Effector memory CD8-positive, alpha-beta T cell (primary cell): ENCODE data around the gene TMOD4.
A peak's percentile ranks its signal among the peaks of the same experiment; 100 is the strongest.
"Not testable (repeated sequence)": the region's sequence is repeated elsewhere in the genome, so short reads cannot be mapped to it uniquely, and the experiment has no call there.

Source experiments
- ATAC-seq: fragments of 150-1000 bp; cut with Tn5 transposase; replicated peaks from 2 replicates; pipeline ENCODE4 v1.10.0; 2021; ENCODE audit warnings: mild to moderate bottlenecking, moderate library complexity
- DNase-seq, 3 experiments: peaks; one replicate each; pipeline ENCODE4 v3.0.0; 2021
- H3K27ac Mint-ChIP-seq, 2 donors: one replicate each; pipeline ENCODE4 v1.8.0; 2022; ENCODE audit warnings: mild to moderate bottlenecking in 2 of 2, mixed read lengths in 2 of 2, moderate library complexity in 2 of 2
- H3K27me3 Mint-ChIP-seq, 2 donors: one replicate each; pipeline ENCODE4 v1.8.0; 2022; ENCODE audit warnings: mixed read lengths in 2 of 2
- H3K36me3 Mint-ChIP-seq: one replicate; pipeline ENCODE4 v1.8.0; 2022; ENCODE audit warnings: mild to moderate bottlenecking, moderate library complexity, mixed read lengths; ENCODE audit not compliant: insufficient read depth
- H3K4me1 Mint-ChIP-seq, 2 donors: one replicate each; pipeline ENCODE4 v1.8.0; 2022; ENCODE audit warnings: low read depth in 2 of 2, mixed read lengths in 2 of 2
- H3K4me3 Mint-ChIP-seq, 2 donors: one replicate each; pipeline ENCODE4 v1.8.0; 2022; ENCODE audit warnings: mild to moderate bottlenecking in 2 of 2, mixed read lengths in 2 of 2, moderate library complexity in 2 of 2
- H3K9me3 Mint-ChIP-seq, 2 donors: one replicate each; pipeline ENCODE4 v1.8.0; 2022; ENCODE audit warnings: mixed read lengths in 2 of 2

Gene TMOD4

DNA sequence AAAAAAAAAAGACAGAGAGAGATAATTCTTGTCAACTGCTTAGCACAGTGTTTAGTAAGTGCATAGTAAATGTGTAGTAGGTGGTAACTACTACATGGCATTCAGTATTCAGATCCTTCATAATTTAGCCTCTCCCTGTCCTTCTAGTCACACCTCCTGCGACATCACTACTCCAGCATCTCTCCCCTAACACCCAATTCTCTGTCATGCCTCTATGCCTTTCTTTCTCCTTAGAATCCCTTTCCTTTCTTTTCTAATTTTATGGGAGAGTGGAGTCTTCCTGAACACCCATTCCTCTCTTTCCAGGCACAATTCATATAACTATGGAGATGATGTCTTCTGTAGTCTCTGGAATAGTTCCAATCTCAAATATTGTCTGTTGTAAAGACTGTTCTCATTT is 18.1 kb upstream of the TMOD4 start:
- no peak overlapping the region for H3K4me3 Mint-ChIP-seq
- peaks cover 21% of the 10 kb centered on the region for H3K36me3 Mint-ChIP-seq
- ATAC-seq (no peak), DNase-seq (no peak)
- peaks cover 29 to 33% of the 10 kb centered on the region in 2 donors for H3K4me1 Mint-ChIP-seq
- H3K9me3 Mint-ChIP-seq, result no peaks in the 10 kb centered on the region
- no peaks in the 10 kb centered on the region for H3K27me3 Mint-ChIP-seq
- H3K27ac Mint-ChIP-seq, result no peak overlapping the region

- no peak overlapping the region for H3K27ac Mint-ChIP-seq
- H3K4me1 Mint-ChIP-seq, result peaks cover 29 to 35% of the 10 kb centered on the region in 2 donors
- no peaks in the 10 kb centered on the region for H3K27me3 Mint-ChIP-seq
- no peaks in the 10 kb centered on the region for H3K9me3 Mint-ChIP-seq
- H3K36me3 Mint-ChIP-seq, result peaks cover 15% of the 10 kb centered on the region
- no peak overlapping the region for H3K4me3 Mint-ChIP-seq
- no peak for ATAC-seq
- no peak for DNase-seq
Measured at GRCh38 chr1:151193304-151193703, 17.5 kb upstream of the TMOD4 start.

DNA sequence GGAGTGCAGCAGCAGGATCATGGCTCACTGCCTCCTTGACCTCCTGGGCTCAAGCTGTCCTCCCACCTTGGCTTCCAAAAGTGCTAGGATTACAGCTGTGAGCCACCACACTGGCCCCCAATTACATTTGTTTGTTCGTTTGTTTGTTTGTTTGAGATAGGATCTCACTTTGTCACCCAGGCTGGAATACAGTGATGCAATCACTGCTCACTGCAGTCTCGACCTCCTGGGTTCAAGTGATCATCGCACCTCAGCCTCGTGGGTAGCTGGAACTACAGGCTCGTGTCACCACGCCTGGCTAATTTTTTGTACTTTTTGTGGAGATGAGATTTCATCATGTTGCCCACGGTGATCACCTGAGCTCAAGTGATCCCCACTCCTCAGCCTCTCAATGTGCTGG is 16.3 kb upstream of the TMOD4 start:
- no peaks in the 10 kb centered on the region for H3K27me3 Mint-ChIP-seq
- no peak for ATAC-seq
- H3K27ac Mint-ChIP-seq, result no peak overlapping the region
- H3K36me3 Mint-ChIP-seq, result peaks cover 10% of the 10 kb centered on the region
- H3K4me1 Mint-ChIP-seq, result peaks cover 26 to 33% of the 10 kb centered on the region in 2 donors
- H3K9me3 Mint-ChIP-seq, result no peaks in the 10 kb centered on the region
- H3K4me3 Mint-ChIP-seq, result no peak overlapping the region
- DNase-seq, result no peak

DNA sequence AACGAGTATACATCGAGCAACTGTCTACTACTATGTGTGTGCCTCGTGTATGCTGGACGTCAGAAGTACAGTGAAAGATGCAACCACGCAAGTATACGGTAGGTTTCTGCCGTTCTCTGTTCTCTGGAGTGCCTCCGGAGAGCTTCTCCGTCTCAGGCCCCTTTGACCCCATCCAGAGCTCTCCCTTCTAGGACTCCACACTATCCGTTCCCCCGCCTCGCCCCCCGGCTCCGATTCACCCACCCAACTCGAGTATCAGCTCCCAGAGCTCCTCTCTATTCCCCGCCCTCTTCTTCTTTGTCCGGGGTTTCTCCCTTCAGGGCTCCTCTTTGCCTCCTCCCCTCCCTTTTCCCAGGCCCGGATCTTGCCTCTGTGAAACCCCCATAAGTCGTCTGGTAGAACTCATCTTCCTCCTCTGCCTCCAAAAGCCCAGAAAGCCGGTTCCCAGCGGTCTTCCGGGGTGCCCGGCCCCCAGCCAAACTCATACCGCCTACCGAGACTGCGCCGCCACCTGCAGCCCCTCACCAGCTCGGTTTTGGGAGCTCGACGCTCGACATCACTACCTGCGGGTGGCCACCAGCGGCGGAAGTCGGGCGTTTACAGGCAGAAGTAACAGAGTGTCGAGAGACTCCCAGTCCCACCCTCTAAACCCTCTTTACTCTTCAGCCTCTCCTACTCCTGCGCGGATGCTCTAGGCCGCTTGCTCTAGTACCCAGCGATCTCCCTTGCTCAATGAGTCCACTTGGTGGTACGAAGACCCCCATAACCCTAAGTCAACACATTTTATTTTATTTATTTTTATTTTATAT is 14.1 kb upstream of the TMOD4 start, which contains the start of gene VPS72:
VPS72 (minus strand) TSS at position 561 of the 809 bp plus-strand sequence; CDS start at position 485, 76 bp downstream.
- peak; percentile 73 to 77 (median 74) for DNase-seq
- H3K27me3 Mint-ChIP-seq, result no peaks in the 10 kb centered on the region

GRCh38 chr1:151188667-151189066 is 12.9 kb upstream of the TMOD4 start:
- not testable (repeated sequence) for ATAC-seq, H3K27me3 Mint-ChIP-seq, H3K9me3 Mint-ChIP-seq, DNase-seq
- Mint-ChIP-seq H3K4me3 (peak overlapping the region; percentile 98 to 100), H3K27ac (peak overlapping the region; percentile 97 to 99), H3K36me3 (peaks cover 32% of the 10 kb centered on the region), H3K4me1 (peaks cover 29 to 30% of the 10 kb centered on the region in 2 donors)

More for the DNA sequence above, 14.1 kb upstream of the TMOD4 start, which contains the start of gene VPS72:
- peaks cover 29 to 30% of the 10 kb centered on the region in 2 donors for H3K4me1 Mint-ChIP-seq
- H3K4me3 Mint-ChIP-seq, result peak within 1 kb of the TSS; percentile 98 to 100
- H3K36me3 Mint-ChIP-seq, result peaks cover 20% of the 10 kb centered on the region
- ATAC-seq, result peak; percentile 95
- peak within 1 kb of the TSS; percentile 97 to 99 for H3K27ac Mint-ChIP-seq
- no peaks in the 10 kb centered on the region for H3K9me3 Mint-ChIP-seq

DNA sequence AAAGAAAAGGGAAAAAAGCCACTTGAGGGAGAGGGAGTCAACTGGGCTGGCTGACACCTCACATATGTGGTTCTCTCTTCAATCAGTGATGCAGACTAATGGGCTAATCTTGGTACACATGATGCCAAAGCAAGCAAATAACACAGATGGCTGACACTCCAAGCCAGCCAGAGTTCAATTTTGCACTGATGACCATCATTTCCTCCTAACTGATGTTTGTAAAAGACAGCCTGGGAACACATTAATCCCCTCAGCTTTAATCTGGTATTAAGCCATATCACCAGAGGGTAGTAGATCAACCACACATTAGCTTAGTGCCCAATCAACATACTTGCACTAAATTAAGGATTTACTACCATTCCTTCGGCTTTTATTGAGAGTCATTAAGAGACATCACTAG is 11.4 kb upstream of the TMOD4 start:
- Mint-ChIP-seq H3K27me3 (no peaks in the 10 kb centered on the region), H3K4me1 (peaks cover 29 to 37% of the 10 kb centered on the region in 2 donors), H3K36me3 (peaks cover 47% of the 10 kb centered on the region), H3K27ac (no peak overlapping the region), H3K9me3 (no peaks in the 10 kb centered on the region), H3K4me3 (no peak overlapping the region)
- ATAC-seq (no peak), DNase-seq (no peak)

DNA sequence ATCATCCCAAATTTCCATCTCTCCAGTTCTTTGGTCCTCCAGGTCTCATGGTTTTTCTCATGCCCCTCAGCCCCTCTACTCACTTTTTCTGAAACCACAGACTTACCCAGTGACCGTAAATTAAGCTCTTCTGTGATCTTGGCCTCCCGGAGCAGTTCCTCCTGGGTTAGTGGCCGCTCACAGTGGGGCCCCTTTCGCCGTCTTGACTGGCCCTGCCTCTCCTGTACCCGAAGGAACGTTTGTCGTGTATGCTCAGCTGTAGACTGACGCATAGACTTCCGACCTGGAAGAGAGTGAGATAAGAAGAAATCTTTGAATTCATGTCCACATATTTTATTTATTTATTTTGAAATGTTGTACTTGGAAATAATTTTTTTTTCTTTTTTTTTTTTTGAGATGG is 8.4 kb upstream of the TMOD4 start:
- H3K36me3 Mint-ChIP-seq, result peaks cover 70% of the 10 kb centered on the region
- no peak for DNase-seq
- no peaks in the 10 kb centered on the region for H3K9me3 Mint-ChIP-seq
- no peaks in the 10 kb centered on the region for H3K27me3 Mint-ChIP-seq
- peak overlapping the region in 1 of 2 donors; percentile 2 for H3K27ac Mint-ChIP-seq
- no peak for ATAC-seq
- H3K4me1 Mint-ChIP-seq, result peaks cover 18 to 29% of the 10 kb centered on the region in 2 donors
- no peak overlapping the region for H3K4me3 Mint-ChIP-seq

DNA sequence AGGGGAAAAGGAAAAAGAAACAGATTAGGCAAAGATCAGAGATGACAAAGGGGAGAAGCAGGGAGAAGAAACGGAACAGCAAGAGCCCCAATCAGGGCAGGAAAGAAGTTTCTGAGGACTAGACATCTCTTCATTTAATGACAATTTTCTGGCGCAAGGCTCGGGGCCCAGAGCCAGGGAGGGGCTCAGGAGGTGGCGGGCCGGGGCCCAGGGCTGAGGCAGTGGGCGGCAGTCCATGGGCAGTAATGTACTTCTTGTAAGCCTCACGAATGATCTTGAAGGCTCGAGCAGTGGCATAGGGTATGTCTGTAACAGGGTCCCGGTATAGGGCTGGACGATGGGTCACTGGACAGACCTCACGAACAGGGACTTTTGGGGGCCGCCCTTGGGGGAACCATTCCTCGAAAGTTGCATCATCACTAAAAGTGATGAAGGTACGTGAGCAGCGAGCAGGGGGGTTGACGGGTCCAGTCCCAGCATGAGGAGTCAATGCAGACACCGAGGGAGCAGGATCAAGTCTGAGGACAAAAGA is 799 bp upstream of the TMOD4 start:
- H3K27ac Mint-ChIP-seq, result no peak overlapping the region
- DNase-seq, result no peak
- peaks cover 1 to 11% of the 10 kb centered on the region in 2 donors for H3K4me1 Mint-ChIP-seq
- H3K4me3 Mint-ChIP-seq, result no peak overlapping the region
- ATAC-seq, result no peak
- peaks cover 60% of the 10 kb centered on the region for H3K36me3 Mint-ChIP-seq
- no peaks in the 10 kb centered on the region for H3K9me3 Mint-ChIP-seq
- H3K27me3 Mint-ChIP-seq, result no peaks in the 10 kb centered on the region

- H3K27ac Mint-ChIP-seq, result peak overlapping the region in 1 of 2 donors; percentile 59
- peaks cover 50% of the 10 kb centered on the region for H3K36me3 Mint-ChIP-seq
- H3K4me1 Mint-ChIP-seq, result peaks cover 1 to 7% of the 10 kb centered on the region in 2 donors
- no peak for ATAC-seq
- no peaks in the 10 kb centered on the region for H3K27me3 Mint-ChIP-seq
- H3K4me3 Mint-ChIP-seq, result no peak overlapping the region
- DNase-seq, result no peak
- H3K9me3 Mint-ChIP-seq, result no peaks in the 10 kb centered on the region
Measured at GRCh38 chr1:151175041-151175741, 590 bp downstream of the TMOD4 start.

GRCh38 chr1:151171190-151171589 is 4.6 kb downstream of the TMOD4 start:
- H3K27ac Mint-ChIP-seq, result no peak overlapping the region
- H3K9me3 Mint-ChIP-seq, result no peaks in the 10 kb centered on the region
- H3K4me1 Mint-ChIP-seq, result peaks cover 8 to 17% of the 10 kb centered on the region in 2 donors
- no peak for ATAC-seq
- H3K27me3 Mint-ChIP-seq, result no peaks in the 10 kb centered on the region
- no peak overlapping the region for H3K4me3 Mint-ChIP-seq
- DNase-seq, result no peak
- H3K36me3 Mint-ChIP-seq, result peaks cover 52% of the 10 kb centered on the region

- Mint-ChIP-seq H3K27me3 (no peaks in the 10 kb centered on the region), H3K4me1 (peaks cover 15 to 33% of the 10 kb centered on the region in 2 donors), H3K27ac (peak overlapping the region; percentile 49 to 96), H3K36me3 (peaks cover 49% of the 10 kb centered on the region), H3K4me3 (peak overlapping the region; percentile 90 to 91), H3K9me3 (no peaks in the 10 kb centered on the region)
- DNase-seq, result no peak
- no peak for ATAC-seq
Measured at GRCh38 chr1:151167116-151167515, 8.7 kb downstream of the TMOD4 start.

- Mint-ChIP-seq H3K27ac (peak overlapping the region; percentile 93 to 96), H3K36me3 (peaks cover 49% of the 10 kb centered on the region), H3K27me3 (no peaks in the 10 kb centered on the region), H3K4me3 (peak overlapping the region; percentile 90 to 91), H3K4me1 (peaks cover 17 to 38% of the 10 kb centered on the region in 2 donors), H3K9me3 (no peaks in the 10 kb centered on the region)
- DNase-seq (no peak), ATAC-seq (no peak)
Measured at GRCh38 chr1:151166505-151166956, 9.2 kb downstream of the TMOD4 start.

DNA sequence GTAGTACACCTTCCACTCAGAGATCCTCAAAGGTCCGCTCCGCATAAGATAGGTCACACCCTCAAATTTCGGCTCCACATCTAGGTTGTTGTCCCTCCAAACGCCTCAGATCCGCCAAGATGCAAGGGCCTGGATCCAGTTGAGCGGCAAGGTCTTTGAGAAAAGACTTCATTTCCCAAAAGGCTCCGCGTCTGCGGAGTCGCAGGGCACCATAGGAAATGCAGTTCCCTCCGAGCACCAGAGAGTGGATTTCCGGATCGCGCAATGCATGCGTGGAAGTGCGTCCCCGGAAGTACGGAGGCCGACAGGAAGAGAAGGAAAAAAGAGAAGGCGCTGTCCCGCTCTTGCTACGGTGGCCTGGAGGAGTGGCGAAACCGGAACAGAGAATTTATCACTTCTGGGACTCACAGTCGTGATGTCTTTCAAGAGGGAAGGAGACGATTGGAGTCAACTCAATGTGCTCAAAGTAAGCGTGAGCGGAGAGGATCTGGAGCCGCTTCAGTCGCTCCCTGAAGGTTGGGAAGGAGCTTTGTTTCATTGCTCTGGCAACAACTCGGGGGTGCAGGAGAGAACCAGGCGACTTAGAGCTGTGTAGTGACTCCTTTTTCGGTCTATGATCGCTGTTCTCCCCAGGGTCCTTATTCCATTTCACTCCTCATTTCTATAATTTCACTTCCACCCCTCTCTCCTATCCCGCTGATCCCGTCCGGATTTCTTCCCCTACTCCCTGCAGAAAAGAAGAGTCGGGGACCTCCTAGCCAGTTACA is 9.9 kb downstream of the TMOD4 start, which contains the start of the genes LYSMD1 and SCNM1:
LYSMD1 (minus strand) TSS at position 165 of the 767 bp plus-strand sequence. CDS start 644 bp downstream, outside the sequence.
SCNM1 (plus strand) TSS at position 407 of the 767 bp plus-strand sequence; CDS start at position 416, 9 bp downstream.
- DNase-seq (peak; percentile 93 to 94 (median 93)), ATAC-seq (peak; percentile 98)
- Mint-ChIP-seq H3K27ac (peak within 1 kb of the TSS; percentile 93 to 96), H3K36me3 (peaks cover 49% of the 10 kb centered on the region), H3K4me3 (peak within 1 kb of the TSS; percentile 90 to 91), H3K27me3 (no peaks in the 10 kb centered on the region), H3K9me3 (no peaks in the 10 kb centered on the region), H3K4me1 (peaks cover 17 to 40% of the 10 kb centered on the region in 2 donors)
